Ovary (tissue), 9 donors: ENCODE data around the gene PDE7B. TPM values are rescaled to one million over a fixed set of nuclear protein-coding genes. Genes with fewer than 3 reads are reported as not detected.
A peak's percentile ranks its signal among the peaks of the same experiment; 100 is the strongest.

Experiments
- DNase-seq, 5 donors: peaks; one replicate each; pipeline ENCODE4 v3.0.0-alpha.2; 2019 to 2020
- H3K27ac ChIP-seq, 2 donors: fragments of 200-600 bp; one replicate each; pipeline versions ENCODE4 v1.5.1 to v1.8.0; 2019 to 2022
- H3K27me3 ChIP-seq: fragments of 200-600 bp; one replicate; pipeline ENCODE4 v1.8.0; 2022
- H3K36me3 ChIP-seq: fragments of 200-600 bp; sonication (generic); one replicate; pipeline ENCODE4 v1.5.1; 2019
- H3K4me1 ChIP-seq: one replicate; pipeline ENCODE4 v1.8.1; 2013; ENCODE audit warnings: mild to moderate bottlenecking, moderate library complexity; ENCODE audit not compliant: insufficient read depth
- H3K4me3 ChIP-seq: fragments of 200-600 bp; sonication (generic); one replicate; pipeline ENCODE4 v1.5.1; 2017
- H3K9me3 ChIP-seq, 2 donors: fragments of 200-600 bp in 1 of 2; sonication (generic) in 1 of 2; one replicate each; pipeline versions ENCODE4 v1.5.1 to v1.8.1; 2013 to 2019; ENCODE audit warnings: mild to moderate bottlenecking in 1 of 2, moderate library complexity in 1 of 2
- EP300 ChIP-seq: sonication (generic); formaldehyde crosslinking; IDR thresholded peaks from one replicate; pipeline ENCODE4 v1.6.1; 2017; ENCODE audit warnings: antibody characterized with exemption
- POLR2A ChIP-seq: fragments of 450-650 bp; IDR thresholded peaks from one replicate; pipeline ENCODE4 v1.6.1; 2017; ENCODE audit warnings: antibody characterized with exemption, mild to moderate bottlenecking, moderate library complexity
- WGBS, 3 donors: extraction: QIAGEN DNeasy Blood & Tissue Kit in 1 of 3; methylation state at CpG; one replicate each; pipeline versions ENCODE4 v1.1.5 to v1.1.7; 2013 to 2017; 5-methylcytosine and 5-hydroxymethylcytosine counted together
- intact Hi-C, 4 donors: fragments of 100-400 bp; cut with DNase I; formaldehyde crosslinking; loops; one replicate each; pipeline versions ENCODE4 v1.11.0 to v1.15.1; 2022 to 2023
- polyA plus RNA-seq, 2 donors: library from polyadenylated mRNA; stranded (reverse); fragments of 200-250 nt in 1 of 2; fragments of 350-450 nt in 1 of 2; fragmentation: Illumina TruSeq in 1 of 2; extraction: RNeasy Lipid Tissue Mini Kit (QIAGEN cat#74804) in 1 of 2; gene quantifications; one replicate each; pipeline ENCODE4 v1.2.3, GENCODE V29; 2013 to 2014
- total RNA-seq, 7 donors: library from RNA; depleted of rRNA in 2 of 7; stranded (reverse); fragments of >200 nt in 2 of 7; fragmentation: NEBNext Ultra II Directional in 3 of 7; extraction: Animal tissue kit (Norgen Biotek cat#: 25700) in 3 of 7; gene quantifications; one replicate each; pipeline versions ENCODE4 v1.1.0 to v1.2.4, GENCODE V29; 2016 to 2023
- TF ChIP-seq, protein P1 (sequence below), 3 donors: fragments of 450-650 bp in 2 of 3; fragments of 200-600 bp in 1 of 3; IDR thresholded peaks; one replicate each; pipeline versions ENCODE4 v1.5.1 to v1.8.0; 2016 to 2022; ENCODE audit warnings: antibody characterized with exemption in 3 of 3, mild to moderate bottlenecking in 1 of 3
- donor health status: DM: no; HTN: no; CAD: no; lungs with moderate emphysema.
- donor health status: DM: no; HTN: no; CAD: no.
- donor health status: Bipolar disorder and iron deficiency.
- donor health status: DM: yes; HTN: yes; CAD: no.
- donor health status: DM: no; HTN: no; CAD: no.
- donor health status: DM: yes; HTN: yes; CAD: no.

PDE7B gene
- total and polyA plus RNA-seq, 9 donors, result 11.6 to 62.7 (median 21.6) TPM

DNA sequence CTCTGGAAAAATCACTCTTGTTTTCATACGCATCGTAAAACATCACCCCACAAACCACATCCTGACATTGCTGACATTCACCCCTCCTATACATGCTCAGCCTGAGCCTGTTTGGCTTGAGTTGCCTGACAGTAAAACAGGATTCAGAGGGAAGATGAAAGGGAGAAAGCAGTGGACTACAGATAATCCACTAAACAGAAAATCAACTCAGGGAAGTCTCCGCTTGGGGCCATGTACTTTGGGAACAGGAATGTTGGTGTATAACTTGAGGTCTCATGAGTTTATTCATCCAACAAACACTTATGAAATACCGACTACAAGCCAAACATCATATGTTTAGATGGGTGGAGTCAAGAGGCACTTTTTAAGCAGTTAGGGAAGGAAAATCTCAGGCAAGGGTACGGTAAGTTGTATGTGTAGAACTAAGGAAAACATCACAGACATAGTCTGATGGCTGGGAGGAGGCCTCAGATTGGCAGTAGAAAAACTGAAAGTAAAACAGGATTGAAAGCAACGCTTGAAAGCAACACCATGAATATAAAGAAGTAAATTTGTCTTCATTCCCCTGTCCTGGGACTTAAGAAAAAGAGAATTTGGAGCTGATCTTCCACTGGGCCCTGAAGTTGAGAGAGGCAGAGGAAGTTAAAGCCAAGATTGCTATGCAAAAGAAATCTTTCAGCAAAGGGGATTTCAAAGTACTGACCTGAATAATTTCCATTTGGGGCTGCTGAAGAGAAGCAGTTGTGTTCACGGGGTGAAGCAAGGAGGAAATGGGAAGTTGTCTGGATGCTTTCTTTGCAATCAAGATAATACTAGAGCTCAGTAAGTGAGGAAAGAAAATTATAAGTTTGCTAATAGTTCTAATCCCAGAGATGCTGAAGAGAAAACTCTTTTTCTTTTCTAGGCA is 28.8 kb downstream of the PDE7B start:
- no peak overlapping the region for H3K4me3 ChIP-seq
- peak overlapping the region in 1 of 2 donors; percentile 47 for H3K27ac ChIP-seq
- TF ChIP-seq, protein P1, sequence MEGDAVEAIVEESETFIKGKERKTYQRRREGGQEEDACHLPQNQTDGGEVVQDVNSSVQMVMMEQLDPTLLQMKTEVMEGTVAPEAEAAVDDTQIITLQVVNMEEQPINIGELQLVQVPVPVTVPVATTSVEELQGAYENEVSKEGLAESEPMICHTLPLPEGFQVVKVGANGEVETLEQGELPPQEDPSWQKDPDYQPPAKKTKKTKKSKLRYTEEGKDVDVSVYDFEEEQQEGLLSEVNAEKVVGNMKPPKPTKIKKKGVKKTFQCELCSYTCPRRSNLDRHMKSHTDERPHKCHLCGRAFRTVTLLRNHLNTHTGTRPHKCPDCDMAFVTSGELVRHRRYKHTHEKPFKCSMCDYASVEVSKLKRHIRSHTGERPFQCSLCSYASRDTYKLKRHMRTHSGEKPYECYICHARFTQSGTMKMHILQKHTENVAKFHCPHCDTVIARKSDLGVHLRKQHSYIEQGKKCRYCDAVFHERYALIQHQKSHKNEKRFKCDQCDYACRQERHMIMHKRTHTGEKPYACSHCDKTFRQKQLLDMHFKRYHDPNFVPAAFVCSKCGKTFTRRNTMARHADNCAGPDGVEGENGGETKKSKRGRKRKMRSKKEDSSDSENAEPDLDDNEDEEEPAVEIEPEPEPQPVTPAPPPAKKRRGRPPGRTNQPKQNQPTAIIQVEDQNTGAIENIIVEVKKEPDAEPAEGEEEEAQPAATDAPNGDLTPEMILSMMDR (IDR thresholded peaks at IDR 0.05), result no peak
- no peak for TF ChIP-seq POLR2A
- TF ChIP-seq EP300, result no peak
- no peaks in the 10 kb centered on the region for H3K9me3 ChIP-seq
- intact Hi-C loops, result no loop called here
- H3K4me1 ChIP-seq, result peaks cover 12% of the 10 kb centered on the region
- H3K36me3 ChIP-seq, result no peaks in the 10 kb centered on the region
- WGBS, 3 donors, result 42 to 58% (median 52%) methylated on average over 7 of the region's 7 CpGs
- no peaks in the 10 kb centered on the region for H3K27me3 ChIP-seq
- DNase-seq, result no peak

DNA sequence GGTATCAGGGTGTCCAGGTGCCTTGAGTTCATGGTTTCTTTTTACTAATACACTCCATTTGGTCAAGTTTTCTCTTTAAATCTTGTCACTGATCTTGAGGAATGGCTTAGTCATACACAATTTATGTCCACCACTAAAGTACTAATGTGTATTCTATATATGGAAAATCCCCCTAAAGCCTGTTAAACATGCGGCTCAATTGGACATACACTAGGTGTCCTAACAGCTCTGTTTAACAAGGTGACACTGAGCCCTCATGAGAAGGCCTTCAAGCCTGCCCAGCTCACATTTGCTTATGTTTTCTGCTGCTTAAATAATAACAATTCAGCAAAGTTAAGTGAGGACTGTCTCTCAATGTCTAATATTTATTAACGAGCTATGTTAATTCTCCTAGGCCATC is 31.5 kb downstream of the PDE7B start:
- peaks cover 7% of the 10 kb centered on the region for H3K4me1 ChIP-seq
- H3K36me3 ChIP-seq, result no peaks in the 10 kb centered on the region
- TF ChIP-seq POLR2A (no peak), EP300 (no peak)
- TF ChIP-seq, protein P1 (IDR thresholded peaks at IDR 0.05), result no peak
- intact Hi-C loops, result no loop called here
- no peak overlapping the region for H3K4me3 ChIP-seq
- H3K27me3 ChIP-seq, result no peaks in the 10 kb centered on the region
- 90 to 99% (median 94%) methylated on average over 2 of the region's 2 CpGs for WGBS, 3 donors
- no peak overlapping the region for H3K27ac ChIP-seq
- H3K9me3 ChIP-seq, result no peaks in the 10 kb centered on the region
- DNase-seq, result no peak

DNA sequence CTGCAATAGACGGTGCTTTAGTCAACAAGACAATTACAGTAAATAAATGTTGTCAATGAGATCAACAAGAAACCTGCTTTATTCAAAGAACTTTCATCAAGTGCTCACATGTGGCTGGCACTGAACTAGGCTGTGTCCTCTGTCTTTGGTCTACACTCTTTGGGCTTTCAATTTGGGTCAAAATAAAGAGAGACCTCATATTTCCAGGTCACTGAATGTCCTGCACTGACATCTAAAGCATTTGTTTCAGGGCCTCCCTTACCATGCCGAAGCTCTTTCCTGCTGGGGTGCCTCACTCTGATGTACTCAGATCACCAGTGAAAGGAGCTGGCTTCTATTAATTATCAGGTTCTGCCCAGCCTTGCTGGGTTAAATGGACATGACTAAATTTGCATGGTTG is 32.0 kb downstream of the PDE7B start:
- peaks cover 7% of the 10 kb centered on the region for H3K4me1 ChIP-seq
- no peak overlapping the region for H3K4me3 ChIP-seq
- WGBS, 3 donors, result 88 to 95% (median 90%) methylated on average over 2 of the region's 2 CpGs
- no peaks in the 10 kb centered on the region for H3K27me3 ChIP-seq
- TF ChIP-seq EP300 (no peak), POLR2A (no peak)
- TF ChIP-seq, protein P1 (IDR thresholded peaks at IDR 0.05), result no peak
- H3K36me3 ChIP-seq, result no peaks in the 10 kb centered on the region
- intact Hi-C loops, result no loop called here
- H3K27ac ChIP-seq, result no peak overlapping the region
- no peak for DNase-seq
- no peaks in the 10 kb centered on the region for H3K9me3 ChIP-seq

DNA sequence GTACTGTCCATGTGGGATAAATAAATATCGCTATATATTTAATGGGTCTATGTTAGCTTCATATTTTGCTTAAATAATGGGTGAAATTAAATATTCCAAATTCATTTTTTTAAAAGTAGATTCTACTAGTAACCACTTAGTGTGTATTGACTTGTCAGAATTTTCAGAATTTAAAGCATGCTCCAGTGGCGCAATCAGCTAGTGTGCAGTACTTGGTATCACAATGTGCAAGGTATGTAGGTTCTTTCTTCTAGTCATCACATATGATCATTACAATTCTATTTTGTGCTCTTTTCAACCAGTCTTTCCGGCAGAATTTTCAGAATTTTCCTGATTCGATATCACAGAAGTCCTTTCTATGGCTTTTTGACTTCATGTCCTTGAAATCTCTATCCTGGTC is 32.6 kb downstream of the PDE7B start:
- TF ChIP-seq, protein P1 (IDR thresholded peaks at IDR 0.05), result no peak
- TF ChIP-seq POLR2A (no peak), EP300 (no peak)
- intact Hi-C loops, result no loop called here
- Histone ChIP-seq H3K27ac (no peak overlapping the region), H3K27me3 (no peaks in the 10 kb centered on the region), H3K4me3 (no peak overlapping the region), H3K9me3 (no peaks in the 10 kb centered on the region), H3K36me3 (no peaks in the 10 kb centered on the region), H3K4me1 (peaks cover 7% of the 10 kb centered on the region)
- 97% methylated on average over 4 of the region's 4 CpGs for WGBS, 3 donors
- no peak for DNase-seq
